ENCODE results near the gene CDADC1. TPM values are rescaled to one million over a fixed set of nuclear protein-coding genes. Genes with fewer than 3 reads are reported as not detected.

The CDADC1 gene
- total RNA-seq, 1 donor from 2014 or later = 11.4 TPM

- intact Hi-C loops (cut with micrococcal nuclease) = no loop called here
Observed at GRCh38 chr13:49340161-49340560, 92.4 kb downstream of the CDADC1 start.

GRCh38 chr13:49341517-49341916 is 93.8 kb downstream of the CDADC1 start:
- intact Hi-C loops (cut with micrococcal nuclease) = no loop called here
- TF ChIP-seq CTCF (IDR thresholded peaks at IDR 0.05; ENCODE audit: borderline replicate concordance) = no peak
- no peak for DNase-seq
- H3K36me3 ChIP-seq = peaks cover 30% of the 10 kb centered on the region
- H3K4me3 ChIP-seq = no peak overlapping the region
- no peak overlapping the region for H3K27ac ChIP-seq (replicated peaks)
- no peaks in the 10 kb centered on the region for H3K27me3 ChIP-seq (ENCODE audit: low read depth)
- no peaks in the 10 kb centered on the region for H3K4me1 ChIP-seq
- H3K9me3 ChIP-seq (replicated peaks) = no peaks in the 10 kb centered on the region

More at GRCh38 chr13:49340161-49340560, 92.4 kb downstream of the CDADC1 start:
- no peak overlapping the region for H3K27ac ChIP-seq (replicated peaks)
- DNase-seq = no peak
- peaks cover 30% of the 10 kb centered on the region for H3K36me3 ChIP-seq
- no peaks in the 10 kb centered on the region for H3K27me3 ChIP-seq (ENCODE audit: low read depth)
- H3K4me3 ChIP-seq = no peak overlapping the region
- peaks cover 11% of the 10 kb centered on the region for H3K4me1 ChIP-seq
- H3K9me3 ChIP-seq (replicated peaks) = no peaks in the 10 kb centered on the region
- no peak for TF ChIP-seq CTCF (IDR thresholded peaks at IDR 0.05; ENCODE audit: borderline replicate concordance)

GRCh38 chr13:49341941-49342340 is 94.2 kb downstream of the CDADC1 start:
- Histone ChIP-seq H3K36me3 (peaks cover 30% of the 10 kb centered on the region), H3K4me3 (no peak overlapping the region), H3K27ac (replicated peaks) (no peak overlapping the region), H3K27me3 (ENCODE audit: low read depth) (no peaks in the 10 kb centered on the region), H3K4me1 (no peaks in the 10 kb centered on the region), H3K9me3 (replicated peaks) (no peaks in the 10 kb centered on the region)
- no peak for TF ChIP-seq CTCF (IDR thresholded peaks at IDR 0.05; ENCODE audit: borderline replicate concordance)
- intact Hi-C loops (cut with micrococcal nuclease) = no loop called here
- no peak for DNase-seq

- Histone ChIP-seq H3K36me3 (peaks cover 30% of the 10 kb centered on the region), H3K27ac (replicated peaks) (no peak overlapping the region), H3K4me3 (no peak overlapping the region), H3K9me3 (replicated peaks) (no peaks in the 10 kb centered on the region), H3K27me3 (ENCODE audit: low read depth) (no peaks in the 10 kb centered on the region), H3K4me1 (no peaks in the 10 kb centered on the region)
- DNase-seq = no peak
- intact Hi-C loops (cut with micrococcal nuclease) = no loop called here
- TF ChIP-seq CTCF (IDR thresholded peaks at IDR 0.05; ENCODE audit: borderline replicate concordance) = no peak
Observed at GRCh38 chr13:49342454-49342853, 94.7 kb downstream of the CDADC1 start.

Other genes with a start within 250 kb of the CDADC1 start
- not detected for gene MLNR, start 27.6 kb upstream of the CDADC1 start, total RNA-seq
- gene CAB39L, start 196.1 kb downstream of the CDADC1 start, total RNA-seq = 23.4 TPM
- gene SETDB2, start 196.3 kb downstream of the CDADC1 start, total RNA-seq = 17.8 TPM
- gene PHF11, start 248.0 kb downstream of the CDADC1 start, total RNA-seq = 15.1 TPM